Mammary epithelial cell (primary cell): ENCODE data around the gene NPAS3.

ENCODE experiments used
- CTCF ChIP-seq, 2 donors: IDR thresholded peaks in 1 of 2; conservative IDR thresholded peaks in 1 of 2; 2 replicates each; pipeline ENCODE4 v1.5.1; 2011 to 2012; ENCODE audit warnings: inconsistent platforms in 2 of 2, low read length in 2 of 2, mild to moderate bottlenecking in 2 of 2, control low read depth in 1 of 2, low read depth in 1 of 2; ENCODE audit not compliant: insufficient read depth in 1 of 2; ENCODE audit errors: extremely low read depth in 1 of 2
- EZH2 ChIP-seq: IDR thresholded peaks from 2 replicates; pipeline ENCODE4 v1.6.1; 2012; ENCODE audit warnings: low read length, inconsistent platforms, borderline replicate concordance

GRCh38 chr14:33452995-33453394 is 514.3 kb downstream of the NPAS3 start:
- TF ChIP-seq CTCF (conservative IDR thresholded peaks at IDR 0.05 in 1 of 2, IDR thresholded peaks at IDR 0.05 in 1 of 2; ENCODE audit: extremely low read depth in 1 of 2, insufficient read depth in 1 of 2, low read depth in 1 of 2, low read length in 2 of 2) (no peak), EZH2 (no peak)
